GM19395 (cell line): ENCODE results near the gene DIO1.

Experiments
- ATAC-seq: cut with Tn5 transposase; IDR thresholded peaks from one replicate; pipeline ENCODE4 v1.9.1; 2021; ENCODE audit warnings: mild to moderate bottlenecking, moderate library complexity; ENCODE audit not compliant: unreplicated experiment

Gene DIO1

GRCh38 chr1:53892911-53893310 lies 1.1 kb upstream of the DIO1 start:
- no peak for ATAC-seq

GRCh38 chr1:53894644-53895043 lies 657 bp downstream of the DIO1 start:
- no peak for ATAC-seq

- no peak for ATAC-seq
Measured at GRCh38 chr1:53895421-53895820, 1.4 kb downstream of the DIO1 start.

GRCh38 chr1:53896635-53897229 lies 2.7 kb downstream of the DIO1 start:
- no peak for ATAC-seq

GRCh38 chr1:53899206-53899628 lies 5.2 kb downstream of the DIO1 start:
- no peak for ATAC-seq

- no peak for ATAC-seq
Measured at GRCh38 chr1:53899708-53900107, 5.7 kb downstream of the DIO1 start.

GRCh38 chr1:53902235-53903138 lies 8.5 kb downstream of the DIO1 start:
- no peak for ATAC-seq

- ATAC-seq, result no peak
Measured at GRCh38 chr1:53905509-53905908, 11.5 kb downstream of the DIO1 start.

GRCh38 chr1:53906121-53906520 lies 12.1 kb downstream of the DIO1 start:
- ATAC-seq, result no peak

GRCh38 chr1:53909946-53910345 lies 16.0 kb downstream of the DIO1 start:
- ATAC-seq, result no peak

- no peak for ATAC-seq
Measured at GRCh38 chr1:53911442-53911841, 17.5 kb downstream of the DIO1 start.

GRCh38 chr1:53913352-53914033 lies 19.5 kb downstream of the DIO1 start:
- no peak for ATAC-seq

GRCh38 chr1:53918343-53918742 lies 24.4 kb downstream of the DIO1 start:
- no peak for ATAC-seq

GRCh38 chr1:53919675-53920066 lies 25.7 kb downstream of the DIO1 start:
- ATAC-seq, result no peak

- no peak for ATAC-seq
Measured at GRCh38 chr1:53927376-53927881, 33.4 kb downstream of the DIO1 start.

- ATAC-seq, result no peak
Measured at GRCh38 chr1:53929246-53929960, 35.4 kb downstream of the DIO1 start.

GRCh38 chr1:53930932-53931331 lies 36.9 kb downstream of the DIO1 start:
- ATAC-seq, result no peak

- no peak for ATAC-seq
Measured at GRCh38 chr1:53931523-53931922, 37.5 kb downstream of the DIO1 start.

- ATAC-seq, result no peak
Measured at GRCh38 chr1:53934170-53934765, 40.3 kb downstream of the DIO1 start.

GRCh38 chr1:53936430-53936829 lies 42.4 kb downstream of the DIO1 start:
- no peak for ATAC-seq
